Spleen (tissue), 7 donors: ENCODE results near the gene CERT1.

Source experiments
- CTCF ChIP-seq, 11 experiments: fragments of 200-600 bp in 7 of 11; fragments of 450-650 bp in 4 of 11; sonication (generic) in 4 of 11; IDR thresholded peaks in 8 of 11; conservative IDR thresholded peaks in 3 of 11; 1 replicate in 7 of 11; 2 replicates in 4 of 11; pipeline versions ENCODE4 v1.4.0 to v1.8.0; 2016 to 2021; ENCODE audit warnings: antibody characterized with exemption in 11 of 11, inconsistent platforms in 4 of 11, mild to moderate bottlenecking in 1 of 11
- POLR2A ChIP-seq, 3 donors: fragments of 450-650 bp; IDR thresholded peaks; one replicate each; pipeline ENCODE4 v1.5.1; 2017; ENCODE audit warnings: antibody characterized with exemption in 3 of 3, mild to moderate bottlenecking in 1 of 3
- POLR2AphosphoS5 ChIP-seq, 3 donors: sonication (generic); formaldehyde crosslinking; IDR thresholded peaks; one replicate each; pipeline ENCODE4 v1.5.1; 2017; ENCODE audit warnings: antibody characterized with exemption in 3 of 3
- donor health status: DM: no; HTN: no; CAD: no; lungs with moderate emphysema.
- donor health status: DM: no; HTN: no; CAD: no.
- donor health status: DM: no; HTN: no; CAD: no.

GRCh38 chr5:75511435-75512382 lies at the start of gene CERT1, which contains the start of gene POLK:
- TF ChIP-seq CTCF (IDR thresholded peaks at IDR 0.05 in 8 of 11, conservative IDR thresholded peaks at IDR 0.05 in 3 of 11) (peak in 1 of 11 experiments; percentile 28), POLR2A (IDR thresholded peaks at IDR 0.05) (peak in 2 of 3 donors; percentile 48 to 56), POLR2AphosphoS5 (IDR thresholded peaks at IDR 0.05) (peak; percentile 97 to 99 (median 98))
